HUES64 (cell line): Measurements from ENCODE around the gene YIPF2.
"Not testable (repeated sequence)": the region's sequence is repeated elsewhere in the genome, so short reads cannot be mapped to it uniquely, and the experiment has no call there.

Experiments
- H3K27ac ChIP-seq: 2 replicates; pipeline ENCODE4 v1.7.0; 2013; ENCODE audit warnings: low read depth, low read length, inconsistent platforms
- H3K27me3 ChIP-seq: 2 replicates; pipeline ENCODE4 v1.6.1; 2013; ENCODE audit warnings: mild to moderate bottlenecking, low read length; ENCODE audit not compliant: insufficient read depth
- H3K36me3 ChIP-seq: 2 replicates; pipeline ENCODE4 v1.6.1; 2013; ENCODE audit warnings: mild to moderate bottlenecking, low read length; ENCODE audit not compliant: insufficient read depth
- H3K4me1 ChIP-seq: 2 replicates; pipeline ENCODE4 v1.6.1; 2013; ENCODE audit warnings: mild to moderate bottlenecking, low read length, moderate library complexity; ENCODE audit not compliant: insufficient read depth
- H3K4me3 ChIP-seq: 2 replicates; pipeline ENCODE4 v1.5.1; 2013; ENCODE audit warnings: mild to moderate bottlenecking, low read length, moderate library complexity
- H3K9ac ChIP-seq: 2 replicates; pipeline ENCODE4 v1.6.1; 2013; ENCODE audit warnings: mild to moderate bottlenecking, low read depth, low read length
- H3K9me3 ChIP-seq: 2 replicates; pipeline ENCODE4 v1.6.1; 2013; ENCODE audit warnings: low read depth, low read length; ENCODE audit not compliant: insufficient read depth
- WGBS: fragments of 150-250, 120-280 bp; methylation state at CpG from one replicate; pipeline ENCODE4 v1.1.7; 2013; ENCODE audit warnings: missing lambda C conversion rate; 5-methylcytosine and 5-hydroxymethylcytosine counted together

YIPF2 gene

GRCh38 chr19:10962863-10963262 lies 34.4 kb upstream of the YIPF2 start:
- Histone ChIP-seq H3K36me3 (no peaks in the 10 kb centered on the region; the same call in 1 of the 2 replicates), H3K27me3 (no peaks in the 10 kb centered on the region), H3K27ac (no peak overlapping the region), H3K9me3 (no peaks in the 10 kb centered on the region), H3K4me1 (0 out of 2 replicates have a peak, but pooled peaks cover 4% of the 10 kb centered on the region), H3K9ac (no peak overlapping the region), H3K4me3 (peak overlapping the region; percentile 100; the same call in 1 of the 2 replicates)
- 92% methylated on average over 10 of the region's 10 CpGs for WGBS

- Histone ChIP-seq H3K4me3 (peak overlapping the region; percentile 100), H3K27ac (peak overlapping the region; percentile 94), H3K9me3 (no peaks in the 10 kb centered on the region), H3K36me3 (no peaks in the 10 kb centered on the region; the same call in 1 of the 2 replicates), H3K9ac (peak overlapping the region; percentile 99), H3K4me1 (0 out of 2 replicates have a peak, but pooled peaks cover 4% of the 10 kb centered on the region), H3K27me3 (no peaks in the 10 kb centered on the region)
- WGBS: under 1% methylated on average over 92 of the region's 92 CpGs
Measured at GRCh38 chr19:10961073-10961860, 32.8 kb upstream of the YIPF2 start.

DNA sequence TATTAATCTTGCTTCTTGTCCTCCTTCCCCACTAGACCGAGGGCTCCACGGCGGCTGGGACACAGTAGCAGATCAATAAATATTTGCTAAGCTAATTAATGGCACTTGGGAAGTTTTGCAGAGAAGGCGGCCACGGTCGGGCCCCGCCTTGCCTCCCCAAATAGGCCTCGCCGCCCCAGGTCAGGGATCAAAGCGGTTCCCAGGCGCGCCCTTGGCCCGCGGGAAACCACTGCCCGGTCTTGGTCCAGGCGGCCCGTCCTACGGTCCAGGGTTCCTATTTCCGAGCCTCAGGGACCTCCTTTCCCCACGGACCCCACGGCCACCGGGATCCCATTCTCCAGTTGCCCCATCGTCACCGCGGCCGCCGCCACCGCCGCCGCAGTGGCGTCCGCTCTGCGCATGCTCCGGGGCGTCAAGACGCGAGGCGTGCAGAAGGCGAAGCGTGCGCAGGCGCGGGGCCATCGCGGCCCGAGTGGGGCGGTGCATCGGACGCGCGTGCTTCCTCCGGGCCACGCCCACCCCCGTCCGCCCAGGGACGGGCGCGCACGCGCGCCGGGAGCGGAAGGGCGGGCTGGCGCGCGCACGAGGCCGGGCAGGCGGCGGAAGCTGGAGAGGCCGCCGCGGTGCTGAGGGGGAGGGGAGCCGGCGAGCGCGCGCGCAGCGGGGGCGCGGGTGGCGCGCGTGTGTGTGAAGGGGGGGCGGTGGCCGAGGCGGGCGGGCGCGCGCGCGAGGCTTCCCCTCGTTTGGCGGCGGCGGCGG lies 32.1 kb upstream of the YIPF2 start, which contains the start of gene SMARCA4:
Gene SMARCA4 (plus strand): TSS at position 717 of the 759 bp plus-strand sequence. CDS start 23,122 bp downstream, outside the sequence.
- Histone ChIP-seq H3K9me3 (no peaks in the 10 kb centered on the region), H3K4me1 (0 out of 2 replicates have a peak, but pooled peaks cover 4% of the 10 kb centered on the region), H3K4me3 (peak within 1 kb of the TSS; percentile 100), H3K36me3 (no peaks in the 10 kb centered on the region; the same call in 1 of the 2 replicates), H3K9ac (peak within 1 kb of the TSS; percentile 99), H3K27ac (peak within 1 kb of the TSS; percentile 94), H3K27me3 (no peaks in the 10 kb centered on the region)
- WGBS: 2% methylated on average over 100 of the region's 100 CpGs

DNA sequence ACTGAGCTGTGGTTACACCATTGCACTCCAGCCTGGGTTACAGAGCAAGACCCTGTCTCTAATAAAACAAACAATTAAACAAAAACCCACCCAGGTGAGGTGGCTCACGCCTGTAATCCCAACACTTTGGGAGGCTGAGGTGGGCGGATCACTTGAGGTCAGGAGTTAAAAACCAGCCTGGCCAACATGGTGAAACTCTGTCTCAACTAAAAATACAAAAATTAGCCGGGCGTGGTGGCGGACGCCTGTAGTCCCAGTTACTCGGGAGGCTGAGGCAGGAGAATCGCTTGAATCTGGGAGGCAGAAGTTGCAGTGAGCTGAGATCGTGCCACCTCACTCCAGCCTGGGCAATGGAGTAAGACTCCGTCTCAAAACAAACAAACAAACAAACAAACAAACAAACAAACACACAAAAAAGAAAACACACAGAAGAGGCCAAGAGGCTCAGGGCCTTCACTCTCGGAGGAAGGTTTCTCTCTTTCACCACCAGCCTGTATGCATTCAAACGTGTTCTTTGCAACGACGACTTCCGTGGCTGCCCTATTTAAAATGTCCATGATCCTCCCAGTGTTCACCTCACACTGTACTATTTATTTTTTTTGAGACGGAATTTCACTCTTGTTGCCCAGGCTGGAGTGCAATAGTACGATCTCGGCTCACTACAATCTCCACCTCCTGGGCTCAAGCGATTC lies 31.0 kb upstream of the YIPF2 start:
- H3K4me3 ChIP-seq, H3K36me3 ChIP-seq, H3K4me1 ChIP-seq, H3K9me3 ChIP-seq, H3K9ac ChIP-seq, H3K27me3 ChIP-seq, H3K27ac ChIP-seq: not testable (repeated sequence)
- WGBS: 95% methylated on average over 19 of the region's 19 CpGs

GRCh38 chr19:10952809-10953208 lies 24.4 kb upstream of the YIPF2 start:
- Histone ChIP-seq H3K27ac (no peak overlapping the region), H3K36me3 (no peaks in the 10 kb centered on the region), H3K4me1 (no peaks in the 10 kb centered on the region), H3K27me3 (no peaks in the 10 kb centered on the region), H3K9ac (no peak overlapping the region), H3K9me3 (no peaks in the 10 kb centered on the region), H3K4me3 (no peak overlapping the region)
- WGBS: 97% methylated on average over 6 of the region's 6 CpGs

DNA sequence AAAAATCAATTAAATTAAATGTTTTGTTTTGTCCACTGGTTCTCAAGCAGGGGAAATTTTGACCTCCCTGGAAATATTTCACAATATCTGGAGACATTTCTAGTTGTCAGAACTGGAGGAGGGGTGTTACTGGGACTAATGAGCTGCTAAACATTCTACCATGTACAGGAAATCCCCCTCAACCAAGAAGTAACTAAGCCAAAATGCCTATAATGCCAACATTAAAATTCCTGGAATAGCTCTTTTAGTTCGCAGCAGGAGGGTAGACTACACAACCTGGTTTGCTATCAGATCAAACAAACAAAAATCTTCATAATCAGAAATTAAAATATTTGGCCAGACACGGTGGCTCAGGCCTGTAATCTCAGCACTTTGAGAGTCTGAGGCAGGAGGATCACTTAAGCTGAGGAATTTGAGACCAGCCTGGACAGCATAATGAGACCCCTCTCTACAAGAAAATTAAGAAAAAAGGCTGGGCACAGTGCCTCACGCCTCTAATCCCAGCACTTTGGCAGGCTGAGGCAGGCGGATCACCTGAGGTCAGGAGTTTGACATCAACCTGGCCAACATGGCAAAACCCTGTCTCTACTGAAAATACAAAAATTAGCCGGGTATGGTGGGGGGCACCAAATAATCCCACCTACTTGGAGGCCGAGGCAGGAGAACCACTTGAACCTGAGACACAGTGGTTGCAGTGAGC lies 18.7 kb upstream of the YIPF2 start:
- WGBS: 93% methylated on average over 6 of the region's 6 CpGs
- no peaks in the 10 kb centered on the region for H3K36me3 ChIP-seq
- H3K27me3 ChIP-seq: no peaks in the 10 kb centered on the region
- no peaks in the 10 kb centered on the region for H3K4me1 ChIP-seq
- no peak overlapping the region for H3K4me3 ChIP-seq
- H3K27ac ChIP-seq: no peak overlapping the region
- H3K9me3 ChIP-seq: no peaks in the 10 kb centered on the region
- H3K9ac ChIP-seq: no peak overlapping the region

- H3K36me3 ChIP-seq: no peaks in the 10 kb centered on the region
- H3K27ac ChIP-seq: no peak overlapping the region
- H3K27me3 ChIP-seq: no peaks in the 10 kb centered on the region
- no peak overlapping the region for H3K4me3 ChIP-seq
- no peaks in the 10 kb centered on the region for H3K9me3 ChIP-seq
- H3K4me1 ChIP-seq: no peaks in the 10 kb centered on the region
- no peak overlapping the region for H3K9ac ChIP-seq
- 95% methylated on average over 3 of the region's 4 CpGs for WGBS
Measured at GRCh38 chr19:10945264-10945663, 16.8 kb upstream of the YIPF2 start.

- H3K4me1 ChIP-seq, H3K9ac ChIP-seq, H3K36me3 ChIP-seq, H3K27ac ChIP-seq, H3K4me3 ChIP-seq, H3K27me3 ChIP-seq, H3K9me3 ChIP-seq: not testable (repeated sequence)
- WGBS: 96% methylated on average over 4 of the region's 4 CpGs
Measured at GRCh38 chr19:10943412-10943811, 15.0 kb upstream of the YIPF2 start.

DNA sequence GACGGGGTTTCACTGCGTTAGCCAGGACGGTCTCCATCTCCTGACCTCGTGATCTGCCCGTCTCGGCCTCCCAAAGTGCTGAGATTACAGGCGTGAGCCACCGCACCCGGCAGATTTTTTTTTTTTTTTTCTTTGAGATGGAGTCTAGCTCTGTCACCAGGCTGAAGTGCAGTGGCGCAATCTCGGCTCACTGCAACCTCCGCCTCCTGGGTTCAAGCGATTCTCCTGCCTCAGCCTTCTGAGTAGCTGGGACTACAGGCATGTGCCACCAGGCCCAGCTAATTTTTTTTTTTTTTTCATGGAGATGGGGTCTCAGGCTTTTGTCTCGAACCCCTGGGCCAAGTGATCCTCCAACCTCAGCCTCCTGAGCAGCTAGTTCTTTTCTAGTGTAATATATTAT lies 13.2 kb upstream of the YIPF2 start:
- not testable (repeated sequence) for H3K27ac ChIP-seq, H3K9ac ChIP-seq, H3K9me3 ChIP-seq, H3K36me3 ChIP-seq, H3K27me3 ChIP-seq, H3K4me1 ChIP-seq, H3K4me3 ChIP-seq
- 91% methylated on average over 13 of the region's 14 CpGs for WGBS

GRCh38 chr19:10936661-10937084 lies 8.2 kb upstream of the YIPF2 start:
- Histone ChIP-seq H3K27me3 (no peaks in the 10 kb centered on the region), H3K36me3 (peaks cover 12% of the 10 kb centered on the region), H3K4me3 (0 out of 2 replicates have a peak overlapping the region, but pooled peaks have one; percentile 22), H3K27ac (no peak overlapping the region), H3K9me3 (no peaks in the 10 kb centered on the region), H3K4me1 (0 out of 2 replicates have a peak, but pooled peaks cover 6% of the 10 kb centered on the region), H3K9ac (0 out of 2 replicates have a peak overlapping the region, but pooled peaks have one; percentile 49)
- WGBS: 19% methylated on average over 9 of the region's 11 CpGs
